Uterus (tissue), 2 donors: ENCODE results near the gene MAGI2.

Source experiments
- POLR2A ChIP-seq, 2 donors: fragments of 450-650 bp; IDR thresholded peaks; one replicate each; pipeline ENCODE4 v1.6.1; 2016; ENCODE audit warnings: antibody characterized with exemption in 2 of 2, mild to moderate bottlenecking in 1 of 2, moderate library complexity in 1 of 2
- TF ChIP-seq, protein P1 (sequence below), 4 experiments: fragments of 200-600 bp in 2 of 4; fragments of 450-650 bp in 2 of 4; sonication (generic) in 2 of 4; IDR thresholded peaks; one replicate each; pipeline ENCODE4 v1.5.1; 2016 to 2019; ENCODE audit warnings: antibody characterized with exemption in 4 of 4, mild to moderate bottlenecking in 2 of 4, moderate library complexity in 1 of 4

- no peak for TF ChIP-seq POLR2A (IDR thresholded peaks at IDR 0.05)
- TF ChIP-seq, protein P1, sequence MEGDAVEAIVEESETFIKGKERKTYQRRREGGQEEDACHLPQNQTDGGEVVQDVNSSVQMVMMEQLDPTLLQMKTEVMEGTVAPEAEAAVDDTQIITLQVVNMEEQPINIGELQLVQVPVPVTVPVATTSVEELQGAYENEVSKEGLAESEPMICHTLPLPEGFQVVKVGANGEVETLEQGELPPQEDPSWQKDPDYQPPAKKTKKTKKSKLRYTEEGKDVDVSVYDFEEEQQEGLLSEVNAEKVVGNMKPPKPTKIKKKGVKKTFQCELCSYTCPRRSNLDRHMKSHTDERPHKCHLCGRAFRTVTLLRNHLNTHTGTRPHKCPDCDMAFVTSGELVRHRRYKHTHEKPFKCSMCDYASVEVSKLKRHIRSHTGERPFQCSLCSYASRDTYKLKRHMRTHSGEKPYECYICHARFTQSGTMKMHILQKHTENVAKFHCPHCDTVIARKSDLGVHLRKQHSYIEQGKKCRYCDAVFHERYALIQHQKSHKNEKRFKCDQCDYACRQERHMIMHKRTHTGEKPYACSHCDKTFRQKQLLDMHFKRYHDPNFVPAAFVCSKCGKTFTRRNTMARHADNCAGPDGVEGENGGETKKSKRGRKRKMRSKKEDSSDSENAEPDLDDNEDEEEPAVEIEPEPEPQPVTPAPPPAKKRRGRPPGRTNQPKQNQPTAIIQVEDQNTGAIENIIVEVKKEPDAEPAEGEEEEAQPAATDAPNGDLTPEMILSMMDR (IDR thresholded peaks at IDR 0.05) = no peak
These were observed 937.0 kb downstream of the MAGI2 start for GRCh38 chr7:78516450-78516849.
